Activated T-cell treated with anti-CD3 and anti-CD28 coated beads, Interleukin-2, amount 50 U/mL, for 24 hours (primary cell): Measurements from ENCODE around the gene IQGAP1.

ENCODE experiments used
- DNase-seq: peaks from one replicate; pipeline ENCODE4 v3.0.0-alpha.2; 2020
- H3K27ac Mint-ChIP-seq: 2 replicates; pipeline ENCODE4 v1.8.0; 2020; ENCODE audit warnings: mild to moderate bottlenecking, mixed read lengths
- H3K27me3 Mint-ChIP-seq: 2 replicates; pipeline ENCODE4 v1.8.0; 2020; ENCODE audit warnings: mixed read lengths
- H3K36me3 Mint-ChIP-seq: 2 replicates; pipeline ENCODE4 v1.8.0; 2020; ENCODE audit warnings: low read depth, mixed read lengths
- H3K4me1 Mint-ChIP-seq: 2 replicates; pipeline ENCODE4 v1.8.0; 2020; ENCODE audit warnings: low read depth, mixed read lengths
- H3K4me3 Mint-ChIP-seq: 2 replicates; pipeline ENCODE4 v1.8.0; 2020; ENCODE audit warnings: mild to moderate bottlenecking, moderate library complexity, mixed read lengths
- H3K9me3 Mint-ChIP-seq: 2 replicates; pipeline ENCODE4 v1.8.0; 2020; ENCODE audit warnings: mixed read lengths

Gene IQGAP1

GRCh38 chr15:90425726-90426346 is 37.8 kb downstream of the IQGAP1 start:
- no peak for DNase-seq

DNA sequence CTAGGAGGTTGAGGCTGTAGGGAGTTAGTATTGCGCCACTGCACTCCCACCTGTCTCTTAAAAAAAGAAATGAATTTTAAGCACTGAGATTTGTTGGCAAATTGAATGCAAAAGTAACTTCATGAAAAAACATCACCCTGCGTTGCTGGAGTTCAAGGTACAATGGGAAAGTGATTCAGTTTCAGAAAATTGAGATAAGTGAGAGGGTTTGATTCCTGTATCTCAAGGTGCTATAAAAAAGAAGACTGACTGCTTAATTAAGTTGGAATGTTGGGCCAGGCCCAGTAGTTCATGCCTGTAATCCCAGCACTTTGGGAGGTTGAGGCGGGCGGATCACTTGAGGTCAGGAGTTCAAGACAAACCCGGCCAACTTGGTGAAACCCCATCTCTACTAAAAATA is 39.1 kb downstream of the IQGAP1 start:
- Mint-ChIP-seq H3K27ac (peak overlapping the region; percentile 59), H3K36me3 (peaks cover 61% of the 10 kb centered on the region), H3K9me3 (no peaks in the 10 kb centered on the region), H3K27me3 (no peaks in the 10 kb centered on the region), H3K4me1 (peaks cover 31% of the 10 kb centered on the region), H3K4me3 (no peak overlapping the region)
- no peak for DNase-seq

More at GRCh38 chr15:90425726-90426346, 37.8 kb downstream of the IQGAP1 start:
- Mint-ChIP-seq H3K36me3 (peaks cover 50% of the 10 kb centered on the region), H3K9me3 (no peaks in the 10 kb centered on the region), H3K4me3 (no peak overlapping the region), H3K27me3 (no peaks in the 10 kb centered on the region), H3K4me1 (peaks cover 42% of the 10 kb centered on the region), H3K27ac (peak overlapping the region; percentile 10)

DNA sequence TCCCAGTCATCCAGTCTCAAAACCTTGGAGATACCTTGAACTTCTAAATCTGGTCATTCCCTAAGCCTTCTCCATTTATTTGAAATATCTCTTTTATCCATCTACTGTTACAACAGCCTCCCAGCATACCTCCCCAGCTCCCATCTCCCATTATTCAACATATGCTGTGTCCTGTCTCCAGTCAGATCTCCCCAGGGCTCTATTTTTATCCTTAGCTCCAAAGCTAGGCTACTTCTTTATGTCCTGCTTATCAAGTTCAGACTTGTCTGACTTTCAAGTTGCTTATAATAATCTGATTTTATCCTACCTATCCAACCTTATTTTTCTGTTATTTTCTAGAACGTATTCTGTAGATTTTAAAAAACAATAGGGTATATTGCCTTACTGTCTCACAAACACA is 44.2 kb downstream of the IQGAP1 start:
- DNase-seq = no peak
- no peaks in the 10 kb centered on the region for H3K9me3 Mint-ChIP-seq
- H3K27me3 Mint-ChIP-seq = no peaks in the 10 kb centered on the region
- peaks cover 22% of the 10 kb centered on the region for H3K4me1 Mint-ChIP-seq
- no peak overlapping the region for H3K27ac Mint-ChIP-seq
- peaks cover 92% of the 10 kb centered on the region for H3K36me3 Mint-ChIP-seq
- no peak overlapping the region for H3K4me3 Mint-ChIP-seq

DNA sequence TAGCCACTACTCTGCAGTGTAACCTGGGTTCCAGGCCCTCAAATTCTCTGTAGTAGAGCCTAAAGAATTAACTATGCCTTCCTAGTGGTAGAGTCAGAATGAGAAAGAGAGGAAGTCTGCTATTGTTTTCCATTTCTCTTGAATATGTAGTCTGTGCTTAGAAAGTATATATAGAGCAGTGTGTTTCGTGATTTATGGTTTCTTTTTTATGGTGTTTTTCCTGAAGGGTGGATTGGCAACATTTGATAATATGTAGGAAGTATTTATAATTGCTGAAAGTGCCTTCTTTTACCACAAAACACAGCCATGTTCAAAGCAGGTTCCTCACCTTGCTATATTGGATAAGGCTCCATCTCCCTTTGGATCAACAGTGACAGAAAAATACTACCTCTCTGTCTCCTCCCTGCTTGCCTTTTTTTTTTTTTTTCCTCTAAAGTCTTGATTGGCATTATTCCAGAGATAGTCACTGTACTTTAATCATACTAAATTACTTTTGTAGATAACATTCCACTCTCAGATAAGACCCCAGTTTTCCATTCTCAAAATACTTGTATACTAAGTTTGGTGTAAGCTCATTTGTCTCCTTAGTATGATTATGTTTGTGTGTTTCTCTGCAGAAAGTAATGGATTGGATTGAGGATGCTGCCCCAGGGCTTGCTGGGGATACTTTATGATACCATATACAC is 47.8 kb downstream of the IQGAP1 start:
- H3K27me3 Mint-ChIP-seq = no peaks in the 10 kb centered on the region
- H3K4me3 Mint-ChIP-seq = no peak overlapping the region
- H3K36me3 Mint-ChIP-seq = peaks cover 84% of the 10 kb centered on the region
- peak overlapping the region; percentile 10 for H3K27ac Mint-ChIP-seq
- H3K4me1 Mint-ChIP-seq = peaks cover 15% of the 10 kb centered on the region
- H3K9me3 Mint-ChIP-seq = no peaks in the 10 kb centered on the region
- no peak for DNase-seq

GRCh38 chr15:90436952-90437351 is 48.9 kb downstream of the IQGAP1 start:
- Mint-ChIP-seq H3K4me1 (peaks cover 15% of the 10 kb centered on the region), H3K4me3 (no peak overlapping the region), H3K9me3 (no peaks in the 10 kb centered on the region), H3K27ac (no peak overlapping the region), H3K36me3 (peaks cover 87% of the 10 kb centered on the region), H3K27me3 (no peaks in the 10 kb centered on the region)
- DNase-seq = no peak

GRCh38 chr15:90437516-90437915 is 49.5 kb downstream of the IQGAP1 start:
- H3K4me3 Mint-ChIP-seq = no peak overlapping the region
- no peak for DNase-seq
- peaks cover 15% of the 10 kb centered on the region for H3K4me1 Mint-ChIP-seq
- H3K9me3 Mint-ChIP-seq = no peaks in the 10 kb centered on the region
- H3K27ac Mint-ChIP-seq = no peak overlapping the region
- no peaks in the 10 kb centered on the region for H3K27me3 Mint-ChIP-seq
- peaks cover 87% of the 10 kb centered on the region for H3K36me3 Mint-ChIP-seq

- Mint-ChIP-seq H3K27ac (no peak overlapping the region), H3K4me1 (peaks cover 12% of the 10 kb centered on the region), H3K27me3 (no peaks in the 10 kb centered on the region), H3K9me3 (no peaks in the 10 kb centered on the region), H3K36me3 (peaks cover 86% of the 10 kb centered on the region), H3K4me3 (no peak overlapping the region)
- DNase-seq = no peak
Measured at GRCh38 chr15:90439946-90440345, 51.9 kb downstream of the IQGAP1 start.

- Mint-ChIP-seq H3K4me3 (no peak overlapping the region), H3K9me3 (no peaks in the 10 kb centered on the region), H3K27me3 (no peaks in the 10 kb centered on the region), H3K36me3 (peaks cover 85% of the 10 kb centered on the region), H3K4me1 (peaks cover 6% of the 10 kb centered on the region), H3K27ac (no peak overlapping the region)
- DNase-seq = no peak
Measured at GRCh38 chr15:90441027-90441426, 53.0 kb downstream of the IQGAP1 start.

- Mint-ChIP-seq H3K4me1 (no peaks in the 10 kb centered on the region), H3K36me3 (peaks cover 85% of the 10 kb centered on the region), H3K9me3 (no peaks in the 10 kb centered on the region), H3K27ac (no peak overlapping the region), H3K4me3 (no peak overlapping the region), H3K27me3 (no peaks in the 10 kb centered on the region)
- no peak for DNase-seq
Measured at GRCh38 chr15:90442423-90442822, 54.4 kb downstream of the IQGAP1 start.

GRCh38 chr15:90449206-90449735 is 61.2 kb downstream of the IQGAP1 start:
- H3K27ac Mint-ChIP-seq = peak overlapping the region; percentile 24
- no peak overlapping the region for H3K4me3 Mint-ChIP-seq
- no peaks in the 10 kb centered on the region for H3K27me3 Mint-ChIP-seq
- no peaks in the 10 kb centered on the region for H3K9me3 Mint-ChIP-seq
- H3K4me1 Mint-ChIP-seq = no peaks in the 10 kb centered on the region
- DNase-seq = no peak
- H3K36me3 Mint-ChIP-seq = peaks cover 95% of the 10 kb centered on the region

GRCh38 chr15:90451053-90451850 is 63.2 kb downstream of the IQGAP1 start:
- DNase-seq = no peak
- H3K27ac Mint-ChIP-seq = peak overlapping the region; percentile 7
- H3K9me3 Mint-ChIP-seq = no peaks in the 10 kb centered on the region
- H3K27me3 Mint-ChIP-seq = no peaks in the 10 kb centered on the region
- peaks cover 96% of the 10 kb centered on the region for H3K36me3 Mint-ChIP-seq
- no peak overlapping the region for H3K4me3 Mint-ChIP-seq
- H3K4me1 Mint-ChIP-seq = no peaks in the 10 kb centered on the region

GRCh38 chr15:90456236-90456635 is 68.2 kb downstream of the IQGAP1 start:
- H3K27me3 Mint-ChIP-seq = no peaks in the 10 kb centered on the region
- DNase-seq = no peak
- H3K9me3 Mint-ChIP-seq = no peaks in the 10 kb centered on the region
- H3K27ac Mint-ChIP-seq = no peak overlapping the region
- H3K4me3 Mint-ChIP-seq = no peak overlapping the region
- H3K4me1 Mint-ChIP-seq = peaks cover 11% of the 10 kb centered on the region
- peaks cover 92% of the 10 kb centered on the region for H3K36me3 Mint-ChIP-seq

DNA sequence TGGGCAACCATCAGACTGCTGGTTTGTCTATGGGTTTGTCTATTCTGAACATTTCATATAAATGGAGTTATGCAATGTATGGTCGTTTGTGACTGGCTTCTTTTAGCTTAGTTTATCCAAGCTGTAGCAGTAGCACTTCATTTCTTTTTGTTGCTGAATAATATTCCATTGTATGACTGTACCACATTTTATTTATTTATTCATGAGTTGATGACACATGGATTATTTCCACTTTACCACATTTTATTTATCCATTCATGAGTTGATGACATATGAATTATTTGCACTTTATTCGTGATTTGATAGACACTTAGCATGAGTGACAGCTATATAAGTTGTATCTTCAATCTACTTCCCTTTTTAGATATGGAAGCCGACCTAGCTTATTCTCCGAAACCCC is 70.0 kb downstream of the IQGAP1 start:
- DNase-seq = no peak
- Mint-ChIP-seq H3K4me3 (no peak overlapping the region), H3K36me3 (peaks cover 88% of the 10 kb centered on the region), H3K27me3 (no peaks in the 10 kb centered on the region), H3K4me1 (peaks cover 13% of the 10 kb centered on the region), H3K27ac (no peak overlapping the region), H3K9me3 (no peaks in the 10 kb centered on the region)

DNA sequence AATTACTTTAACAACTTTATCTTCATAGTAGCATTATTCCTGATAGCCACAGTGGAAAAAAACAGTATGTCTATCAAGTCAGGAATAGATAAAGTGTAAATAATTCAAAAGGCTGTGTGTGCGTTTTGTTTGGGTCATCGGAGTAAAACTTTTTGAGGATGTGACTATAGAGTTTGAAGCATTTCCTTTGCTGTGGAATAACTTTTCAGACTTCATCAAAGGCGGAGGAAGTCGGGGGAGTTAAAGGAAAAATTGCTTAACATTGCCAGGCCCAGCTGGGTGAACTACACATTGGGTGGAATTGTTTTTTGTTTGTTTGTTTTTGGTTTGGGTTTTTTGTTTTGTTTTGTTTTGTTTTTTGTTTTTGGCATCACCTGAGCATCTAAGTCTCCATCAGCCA is 71.3 kb downstream of the IQGAP1 start:
- Mint-ChIP-seq H3K4me3 (no peak overlapping the region), H3K9me3 (no peaks in the 10 kb centered on the region), H3K36me3 (peaks cover 87% of the 10 kb centered on the region), H3K27ac (no peak overlapping the region), H3K4me1 (peaks cover 26% of the 10 kb centered on the region), H3K27me3 (no peaks in the 10 kb centered on the region)
- no peak for DNase-seq
